HG02763 (cell line): ENCODE data around the gene ZNF227.
"Not testable (repeated sequence)": the region's sequence is repeated elsewhere in the genome, so short reads cannot be mapped to it uniquely, and the experiment has no call there.

Experiments
- ATAC-seq: cut with Tn5 transposase; IDR thresholded peaks from one replicate; pipeline ENCODE4 v1.9.1; 2021; ENCODE audit warnings: mild to moderate bottlenecking, moderate library complexity; ENCODE audit not compliant: unreplicated experiment

Gene ZNF227

DNA sequence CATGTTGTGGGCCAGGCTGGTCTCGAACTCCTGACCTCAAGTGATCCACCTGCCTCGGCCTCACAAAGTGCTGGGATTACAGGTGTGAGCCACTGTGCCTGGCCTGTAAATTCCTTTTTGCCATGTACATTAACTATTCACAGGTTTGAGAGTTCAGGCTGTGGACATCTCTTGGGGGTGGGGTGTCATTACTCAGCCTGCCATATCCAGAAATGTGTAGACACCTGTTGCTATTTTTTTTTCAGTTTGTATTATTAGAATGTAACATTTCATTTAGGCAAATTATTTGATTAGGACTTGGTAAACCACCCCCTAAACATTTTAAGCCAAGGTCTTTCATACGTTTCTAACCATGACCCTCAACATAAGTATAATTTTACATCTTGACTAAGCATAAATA is 20.5 kb downstream of the ZNF227 start:
- ATAC-seq: no peak

DNA sequence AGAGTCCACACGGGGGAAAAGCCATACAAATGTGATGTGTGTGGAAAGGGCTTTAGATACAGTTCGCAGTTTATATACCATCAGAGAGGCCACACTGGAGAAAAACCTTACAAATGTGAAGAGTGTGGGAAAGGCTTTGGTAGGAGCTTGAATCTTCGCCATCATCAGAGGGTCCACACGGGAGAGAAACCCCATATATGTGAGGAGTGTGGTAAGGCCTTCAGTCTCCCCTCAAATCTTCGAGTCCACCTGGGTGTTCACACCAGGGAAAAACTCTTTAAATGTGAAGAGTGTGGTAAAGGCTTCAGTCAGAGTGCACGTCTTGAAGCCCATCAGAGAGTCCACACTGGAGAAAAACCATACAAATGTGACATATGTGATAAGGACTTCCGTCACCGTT is 24.1 kb downstream of the ZNF227 start:
- no peak for ATAC-seq

DNA sequence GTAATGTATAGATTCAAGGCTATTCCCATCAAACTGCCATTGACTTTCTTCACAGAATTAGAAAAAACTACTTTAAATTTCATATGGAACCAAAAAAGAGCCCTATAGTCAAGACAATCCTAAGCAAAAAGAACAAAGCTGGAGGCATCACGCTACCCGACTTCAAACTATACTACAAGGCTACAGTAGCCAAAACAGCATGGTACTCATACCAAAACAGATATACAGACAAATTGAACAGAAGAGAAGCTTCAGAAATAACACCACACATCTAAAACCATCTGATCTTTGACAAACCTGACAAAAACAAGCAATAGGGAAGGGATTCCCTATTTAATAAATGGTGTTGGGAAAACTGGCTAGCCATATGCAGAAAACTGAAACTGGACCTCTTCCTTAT is 40.0 kb downstream of the ZNF227 start:
- ATAC-seq: not testable (repeated sequence)

DNA sequence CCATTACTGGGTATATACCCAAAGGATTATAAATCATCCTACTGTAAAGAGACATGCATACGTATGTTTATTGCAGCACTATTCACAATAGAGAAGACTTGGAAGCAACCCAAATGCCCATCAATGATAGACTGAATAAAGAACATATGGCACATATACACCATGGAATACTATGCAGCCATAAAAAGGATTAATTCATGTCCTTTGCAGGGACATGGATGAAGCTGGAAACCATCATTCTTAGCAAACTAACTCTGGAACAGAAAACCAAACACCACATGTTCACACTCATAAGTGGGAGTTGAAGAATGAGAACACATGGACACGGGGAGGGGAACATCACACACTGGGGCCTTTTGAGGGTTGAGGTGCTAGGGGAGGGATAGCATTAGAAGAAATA is 41.1 kb downstream of the ZNF227 start:
- ATAC-seq: not testable (repeated sequence)

DNA sequence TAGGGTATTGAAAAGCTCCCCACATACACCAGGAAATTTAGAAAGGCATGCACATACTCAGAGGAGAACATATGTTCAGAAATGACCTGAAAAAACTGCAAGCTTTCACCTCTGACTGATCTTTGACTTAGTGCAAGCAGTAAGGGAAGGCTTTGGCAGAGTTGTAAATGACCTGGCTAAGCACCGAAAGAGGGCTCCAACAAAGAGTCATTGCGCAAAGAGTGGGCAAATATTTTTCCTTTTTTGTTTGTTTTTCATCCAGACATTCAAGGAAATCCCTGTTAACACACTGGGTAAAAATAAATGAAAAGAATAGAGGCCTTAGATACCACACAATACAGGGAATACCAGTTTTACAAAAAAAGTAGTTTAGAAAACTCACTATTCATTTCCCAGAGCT is 42.2 kb downstream of the ZNF227 start:
- ATAC-seq: no peak

DNA sequence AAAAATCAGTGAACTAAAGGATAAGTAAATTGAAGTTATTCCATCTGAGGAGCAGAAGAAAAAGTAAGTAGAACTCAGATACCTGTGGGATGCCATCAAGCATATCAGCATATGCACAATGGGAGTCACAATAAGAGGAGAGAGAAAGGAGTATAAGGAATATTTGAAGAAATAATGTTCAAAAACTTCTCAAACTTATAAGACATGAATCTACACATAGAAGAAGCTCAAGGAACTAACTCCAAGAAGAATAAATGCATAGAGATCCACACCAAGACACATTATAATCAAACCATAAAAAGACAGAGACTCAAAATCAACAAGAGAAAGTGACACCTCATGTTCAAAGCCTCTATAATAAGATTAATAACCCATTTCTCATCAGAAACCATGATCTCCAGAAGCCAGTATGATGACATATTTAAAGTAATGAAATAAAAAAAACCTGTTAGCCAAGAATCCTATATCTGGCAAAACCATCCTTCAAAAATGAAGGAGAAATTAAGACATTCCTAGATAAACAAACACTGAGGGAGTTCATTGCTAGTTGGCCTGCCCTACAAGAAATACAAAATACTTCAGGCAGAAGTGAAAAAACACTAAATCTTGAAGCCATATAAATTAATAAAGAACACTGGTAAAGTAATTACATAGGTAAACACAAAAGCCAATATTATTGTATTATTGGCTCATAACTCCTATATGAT is 43.5 kb downstream of the ZNF227 start:
- ATAC-seq: no peak

DNA sequence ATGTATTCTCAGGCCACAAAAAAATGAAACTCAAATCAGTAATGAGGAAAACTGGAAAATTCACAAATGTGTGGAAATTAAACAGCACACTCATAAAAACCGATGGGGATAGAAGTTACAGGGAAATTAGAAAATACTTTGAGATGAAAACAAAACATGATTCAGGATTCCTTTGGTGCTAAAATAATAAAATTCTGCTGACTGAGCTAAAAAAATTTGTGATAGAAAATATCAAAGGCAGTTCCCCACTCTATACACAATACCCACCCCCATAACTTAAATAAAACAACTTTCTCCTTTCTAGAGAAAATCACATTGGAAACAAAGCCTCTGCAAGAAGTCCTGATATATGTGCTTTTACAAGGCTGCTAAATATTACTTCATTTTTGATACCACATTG is 45.8 kb downstream of the ZNF227 start:
- no peak for ATAC-seq

DNA sequence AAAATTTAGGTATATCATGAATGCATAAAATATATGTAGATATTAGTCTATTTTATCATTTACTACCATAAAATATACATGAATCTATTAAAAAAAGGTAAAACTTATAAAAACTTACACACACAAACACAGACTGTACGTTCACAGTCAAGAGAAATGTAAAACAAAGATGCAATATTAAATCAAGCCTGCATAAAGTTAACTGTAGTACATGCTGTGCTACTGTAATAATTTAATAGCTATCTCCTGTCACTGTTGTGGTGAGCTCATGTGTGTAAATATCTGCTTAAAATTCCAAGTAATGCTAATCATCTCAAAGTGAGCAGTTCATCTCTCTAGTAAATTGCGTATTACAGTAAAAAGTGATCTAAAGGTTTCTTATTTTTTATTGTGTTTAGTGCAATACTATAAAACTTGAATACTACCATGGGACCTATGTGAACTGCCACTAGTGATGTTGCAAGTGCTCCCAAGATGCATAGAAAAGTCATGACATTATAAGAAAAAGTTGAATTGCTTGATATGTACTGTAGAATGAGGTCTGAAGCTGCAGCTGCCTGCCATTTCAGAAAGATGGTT is 46.6 kb downstream of the ZNF227 start:
- no peak for ATAC-seq

DNA sequence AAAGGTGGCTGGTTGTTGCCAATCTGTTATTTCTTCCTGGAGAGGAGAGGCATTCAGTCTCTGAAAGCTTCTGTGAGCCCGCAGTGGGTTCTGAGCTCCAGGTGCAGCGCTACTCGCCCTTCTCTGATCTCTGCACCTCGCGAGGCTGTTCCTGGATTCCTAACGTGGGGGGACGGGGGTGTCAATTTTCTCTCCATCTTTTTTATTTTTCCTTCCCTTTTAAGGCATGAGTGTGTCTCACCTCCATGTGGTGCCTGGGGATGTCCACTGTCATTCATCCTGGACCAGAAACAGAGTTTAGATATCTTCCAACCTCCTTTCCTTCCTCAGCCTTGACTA is 48.0 kb downstream of the ZNF227 start:
- ATAC-seq: no peak

DNA sequence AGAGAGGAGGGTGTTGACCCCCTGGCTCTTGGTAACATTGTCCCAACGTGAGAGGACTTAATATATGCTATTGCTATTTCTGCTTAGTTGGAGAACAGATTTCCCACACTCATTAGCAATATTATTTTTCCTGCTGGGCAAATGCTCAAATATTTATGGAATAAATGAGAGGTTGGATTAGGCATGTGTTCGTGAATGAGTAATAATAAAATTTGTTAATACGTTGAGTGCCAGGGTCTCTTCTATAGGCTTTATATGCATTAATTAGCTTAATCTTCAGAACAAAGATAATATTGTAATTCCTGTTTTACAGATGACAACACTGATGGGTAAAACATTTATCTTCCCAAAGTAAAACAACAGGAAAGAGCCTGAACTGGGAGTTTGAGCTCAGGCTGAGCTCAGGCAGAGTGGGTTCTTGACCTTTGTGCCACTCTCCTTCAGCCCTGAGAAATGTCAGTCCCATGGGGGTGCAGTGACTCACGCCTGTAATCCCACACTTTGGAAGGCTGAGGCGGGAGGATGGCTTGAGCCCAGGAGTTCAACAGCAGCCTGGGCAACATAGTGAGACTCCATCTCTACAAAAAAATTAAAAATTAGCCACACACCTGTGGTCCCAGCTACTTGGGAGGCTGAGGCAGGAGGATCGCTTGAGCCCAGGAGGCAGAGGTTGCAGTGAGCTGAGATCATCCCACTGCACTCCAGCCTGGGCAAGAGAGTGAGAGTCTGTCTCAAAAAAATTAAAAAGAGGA is 48.5 kb downstream of the ZNF227 start:
- no peak for ATAC-seq

DNA sequence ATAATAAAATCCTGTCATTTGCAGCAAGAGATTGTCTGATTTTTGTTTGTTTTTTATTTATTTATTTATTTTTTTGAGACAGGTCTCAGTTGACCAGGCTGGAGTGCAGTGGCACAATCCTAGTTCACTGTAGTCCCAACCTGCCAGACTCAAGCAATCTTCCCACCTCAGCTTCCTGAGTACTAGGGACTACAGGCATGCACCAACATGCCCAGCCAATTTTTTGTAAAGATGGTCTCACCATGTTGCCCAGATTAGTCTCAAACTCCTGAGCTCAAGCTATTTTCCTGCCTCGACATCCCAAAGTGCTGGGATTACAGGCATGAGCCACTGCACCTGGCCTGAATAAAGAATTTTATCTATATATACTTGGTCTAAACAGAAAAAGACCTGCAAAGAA is 65.0 kb downstream of the ZNF227 start:
- ATAC-seq: no peak

DNA sequence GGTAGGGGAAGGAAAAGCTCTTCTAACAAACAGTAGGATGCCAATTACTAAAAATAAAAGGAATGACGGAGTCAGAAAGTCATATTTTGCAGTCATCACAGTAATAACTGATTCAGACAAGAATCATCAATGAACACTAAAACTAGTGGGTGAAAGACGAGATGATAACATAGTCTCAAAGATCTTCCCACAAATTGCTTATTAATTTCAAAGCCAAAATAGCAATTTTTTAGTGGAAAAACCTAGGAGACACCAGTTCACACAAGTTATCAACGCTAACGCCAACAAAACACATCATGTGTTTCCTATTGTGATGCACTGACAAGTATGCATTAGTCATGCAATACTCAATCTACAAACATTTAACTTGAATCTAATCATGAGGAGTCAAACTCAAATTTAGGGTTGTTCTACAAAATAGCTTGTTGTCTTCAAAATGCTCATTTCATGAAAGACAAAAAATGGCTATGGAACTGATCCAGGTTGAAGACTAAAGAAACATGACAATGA is 65.9 kb downstream of the ZNF227 start:
- no peak for ATAC-seq

DNA sequence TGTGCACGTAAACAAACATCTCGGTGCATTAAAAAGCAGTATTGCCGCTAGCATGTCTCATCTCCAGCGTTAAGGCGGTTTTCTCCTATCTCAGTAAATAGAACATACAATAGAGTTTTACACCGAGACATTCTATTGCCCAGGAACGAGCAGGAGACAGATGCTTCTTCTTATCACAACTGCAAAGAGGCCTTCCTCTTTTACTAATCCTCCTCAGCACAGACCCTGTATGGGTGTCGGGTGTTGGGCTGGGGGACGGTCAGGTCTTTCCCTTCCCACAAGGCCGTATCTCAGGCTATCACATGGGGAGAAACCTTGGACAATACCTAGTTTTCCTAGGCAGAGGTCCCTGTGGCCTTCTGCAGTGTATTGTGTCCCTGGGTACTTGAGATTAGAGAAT is 68.6 kb downstream of the ZNF227 start:
- ATAC-seq: no peak

DNA sequence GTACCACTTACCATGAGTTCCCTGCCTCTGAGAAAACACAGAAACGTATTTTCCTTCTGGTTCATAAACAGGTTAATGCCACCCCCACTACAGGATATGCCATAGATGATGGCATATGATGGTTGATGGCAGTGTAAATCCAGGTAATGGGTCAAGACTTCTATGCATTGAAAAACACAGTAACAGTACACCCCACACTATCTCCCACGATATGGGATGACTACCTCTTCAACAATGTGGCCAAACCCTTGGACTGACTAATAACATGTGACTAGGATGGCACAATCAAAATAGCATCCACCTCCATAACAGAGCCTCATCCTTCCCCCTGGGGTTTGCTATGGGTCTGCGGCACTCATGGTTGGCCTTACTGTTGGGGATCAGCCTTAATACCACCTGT is 70.5 kb downstream of the ZNF227 start:
- ATAC-seq: no peak

DNA sequence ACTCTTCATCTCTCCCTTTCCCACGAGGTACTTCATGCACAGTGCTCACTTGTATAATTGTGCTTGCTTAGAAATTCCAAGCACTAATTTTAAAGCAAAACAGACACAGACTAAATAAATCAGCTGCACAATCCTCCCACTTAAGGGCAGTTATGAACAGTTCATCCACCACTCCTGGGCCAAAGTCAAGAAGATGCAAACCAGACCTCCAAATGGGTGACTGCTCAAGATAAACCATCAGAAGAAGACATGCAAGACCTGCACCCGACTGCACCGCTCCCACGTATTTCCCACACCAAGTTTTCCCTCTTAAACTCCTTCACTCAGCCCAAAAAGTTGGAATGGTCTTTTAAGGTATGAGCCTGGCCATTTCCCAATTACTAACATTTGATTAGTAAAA is 72.6 kb downstream of the ZNF227 start:
- no peak for ATAC-seq
